RWPE2 (cell line): Measurements from ENCODE around the gene PIERCE2.
A peak's percentile ranks its signal among the peaks of the same experiment; 100 is the strongest.
"Not testable (repeated sequence)": the region's sequence is repeated elsewhere in the genome, so short reads cannot be mapped to it uniquely, and the experiment has no call there.

Source experiments
- ATAC-seq: fragments of 200-7000 bp; cut with Tn5 transposase; 3 replicates; pipeline ENCODE4 v1.9.1; 2021; ENCODE audit warnings: low read depth
- DNase-seq: peaks from one replicate; pipeline ENCODE4 v3.0.0-alpha.2; 2020; ENCODE audit warnings: low spot score
- H3K27ac ChIP-seq: fragments of 450-650 bp; 2 replicates; pipeline ENCODE4 v1.5.1; 2017; ENCODE audit warnings: mild to moderate bottlenecking; ENCODE audit not compliant: poor library complexity, severe bottlenecking
- H3K27me3 ChIP-seq: fragments of 250-450 bp; sonication (Bioruptor Pico); 2 replicates; pipeline ENCODE4 v1.5.1; 2021; ENCODE audit warnings: mild to moderate bottlenecking, moderate library complexity; ENCODE audit not compliant: insufficient read depth, poor library complexity, severe bottlenecking
- H3K36me3 ChIP-seq: fragments of 250-450 bp; sonication (Bioruptor Pico); 2 replicates; pipeline ENCODE4 v1.5.1; 2020; ENCODE audit warnings: low read depth, mild to moderate bottlenecking, moderate library complexity
- H3K4me1 ChIP-seq: fragments of 250-450 bp; sonication (Bioruptor Pico); 2 replicates; pipeline ENCODE4 v1.5.1; 2021; ENCODE audit warnings: mild to moderate bottlenecking, moderate library complexity; ENCODE audit not compliant: insufficient read depth, poor library complexity, severe bottlenecking
- H3K4me3 ChIP-seq: fragments of 250-450 bp; sonication (Bioruptor Pico); 2 replicates; pipeline ENCODE4 v1.5.1; 2021; ENCODE audit warnings: mild to moderate bottlenecking, moderate library complexity; ENCODE audit not compliant: severe bottlenecking
- H3K9me3 ChIP-seq: fragments of 250-450 bp; sonication (Bioruptor Pico); 2 replicates; pipeline ENCODE4 v1.5.1; 2021; ENCODE audit warnings: mild to moderate bottlenecking, moderate library complexity; ENCODE audit not compliant: severe bottlenecking
- TF ChIP-seq, protein P1 (sequence below): fragments of 450-650 bp; IDR thresholded peaks from one replicate; pipeline ENCODE4 v1.5.1; 2017; ENCODE audit warnings: mild to moderate bottlenecking, moderate library complexity; ENCODE audit not compliant: poor library complexity, severe bottlenecking

Gene PIERCE2

DNA sequence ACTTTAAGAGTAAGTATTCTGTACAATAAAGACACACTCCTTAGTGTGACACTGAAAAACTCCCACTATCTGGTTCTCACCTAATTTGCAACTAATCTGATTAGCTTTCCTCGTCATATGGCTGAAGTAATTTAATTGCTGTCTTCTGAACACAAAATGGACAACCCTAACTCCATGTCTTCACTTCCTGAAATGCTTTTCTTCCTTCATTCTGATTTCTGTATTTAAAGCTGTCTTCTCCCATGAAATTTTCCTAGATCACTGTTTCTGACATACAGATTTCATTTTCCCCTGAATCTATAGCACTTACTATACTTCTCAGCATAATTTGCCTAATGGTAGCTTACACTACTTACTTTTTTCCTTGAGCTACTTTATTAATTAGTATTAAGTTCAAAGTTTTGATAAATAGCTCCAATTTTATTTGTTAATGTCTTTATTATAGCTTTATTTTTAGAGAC lies 6.5 kb upstream of the PIERCE2 start:
- H3K36me3 ChIP-seq: no peaks in the 10 kb centered on the region
- no peak overlapping the region for H3K27ac ChIP-seq
- peaks cover 4% of the 10 kb centered on the region for H3K4me1 ChIP-seq
- TF ChIP-seq, protein P1, sequence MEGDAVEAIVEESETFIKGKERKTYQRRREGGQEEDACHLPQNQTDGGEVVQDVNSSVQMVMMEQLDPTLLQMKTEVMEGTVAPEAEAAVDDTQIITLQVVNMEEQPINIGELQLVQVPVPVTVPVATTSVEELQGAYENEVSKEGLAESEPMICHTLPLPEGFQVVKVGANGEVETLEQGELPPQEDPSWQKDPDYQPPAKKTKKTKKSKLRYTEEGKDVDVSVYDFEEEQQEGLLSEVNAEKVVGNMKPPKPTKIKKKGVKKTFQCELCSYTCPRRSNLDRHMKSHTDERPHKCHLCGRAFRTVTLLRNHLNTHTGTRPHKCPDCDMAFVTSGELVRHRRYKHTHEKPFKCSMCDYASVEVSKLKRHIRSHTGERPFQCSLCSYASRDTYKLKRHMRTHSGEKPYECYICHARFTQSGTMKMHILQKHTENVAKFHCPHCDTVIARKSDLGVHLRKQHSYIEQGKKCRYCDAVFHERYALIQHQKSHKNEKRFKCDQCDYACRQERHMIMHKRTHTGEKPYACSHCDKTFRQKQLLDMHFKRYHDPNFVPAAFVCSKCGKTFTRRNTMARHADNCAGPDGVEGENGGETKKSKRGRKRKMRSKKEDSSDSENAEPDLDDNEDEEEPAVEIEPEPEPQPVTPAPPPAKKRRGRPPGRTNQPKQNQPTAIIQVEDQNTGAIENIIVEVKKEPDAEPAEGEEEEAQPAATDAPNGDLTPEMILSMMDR: no peak
- no peak overlapping the region for H3K4me3 ChIP-seq
- H3K9me3 ChIP-seq: no peaks in the 10 kb centered on the region
- ATAC-seq (no peak), DNase-seq (no peak)
- no peaks in the 10 kb centered on the region for H3K27me3 ChIP-seq

DNA sequence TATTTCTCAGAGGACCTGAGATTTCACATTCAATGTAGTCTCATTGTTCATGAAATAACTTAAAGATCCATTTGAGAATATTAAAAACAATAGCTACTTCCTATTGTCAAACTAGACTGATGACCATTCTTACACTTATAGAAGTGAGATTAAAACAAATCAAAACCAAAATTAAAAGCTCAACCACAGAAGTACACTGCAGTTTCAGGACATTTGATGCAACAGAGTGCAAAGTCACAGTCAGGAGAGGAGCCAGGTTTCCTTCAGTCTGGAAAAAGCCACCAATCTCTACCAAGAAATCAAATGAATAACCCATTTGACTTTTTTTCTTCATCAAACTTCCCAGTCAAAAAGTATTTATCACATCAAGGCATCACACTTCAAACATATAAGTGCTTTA lies 5.6 kb upstream of the PIERCE2 start:
- Histone ChIP-seq H3K9me3 (no peaks in the 10 kb centered on the region), H3K4me1 (peaks cover 4% of the 10 kb centered on the region), H3K27ac (no peak overlapping the region), H3K36me3 (no peaks in the 10 kb centered on the region), H3K27me3 (no peaks in the 10 kb centered on the region), H3K4me3 (no peak overlapping the region)
- DNase-seq (no peak), ATAC-seq (no peak)
- TF ChIP-seq, protein P1: no peak

DNA sequence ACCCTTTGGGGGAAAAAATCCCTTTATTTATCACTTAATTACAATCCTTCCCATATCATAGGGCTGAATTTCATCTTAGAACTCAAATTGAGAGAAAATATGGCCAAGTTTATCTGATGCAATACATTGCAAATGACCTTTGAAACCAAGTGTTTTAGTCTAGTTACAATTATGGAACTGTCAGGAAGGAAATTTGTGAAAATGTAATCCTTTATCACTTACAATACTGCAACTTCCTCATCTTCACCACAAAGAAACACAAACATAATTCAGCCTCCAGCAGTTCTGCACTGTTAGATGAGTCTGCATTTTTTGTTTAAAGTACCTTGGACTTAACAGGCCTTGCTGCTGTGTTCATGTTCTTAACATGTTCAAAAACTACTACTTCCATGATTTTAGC lies 4.8 kb upstream of the PIERCE2 start:
- no peak for ATAC-seq
- H3K4me3 ChIP-seq: no peak overlapping the region
- H3K36me3 ChIP-seq: no peaks in the 10 kb centered on the region
- peaks cover 4% of the 10 kb centered on the region for H3K4me1 ChIP-seq
- no peaks in the 10 kb centered on the region for H3K27me3 ChIP-seq
- no peaks in the 10 kb centered on the region for H3K9me3 ChIP-seq
- TF ChIP-seq, protein P1: no peak
- no peak for DNase-seq
- no peak overlapping the region for H3K27ac ChIP-seq

GRCh38 chr15:55407498-55408011 lies 740 bp upstream of the PIERCE2 start:
- no peaks in the 10 kb centered on the region for H3K9me3 ChIP-seq
- peaks cover 4% of the 10 kb centered on the region for H3K4me1 ChIP-seq
- H3K27me3 ChIP-seq: no peaks in the 10 kb centered on the region
- no peak for DNase-seq
- H3K4me3 ChIP-seq: peak overlapping the region; percentile 69
- H3K36me3 ChIP-seq: no peaks in the 10 kb centered on the region
- TF ChIP-seq, protein P1: no peak
- H3K27ac ChIP-seq: peak overlapping the region; percentile 35
- no peak; the same call in 1 of the 3 replicates for ATAC-seq

DNA sequence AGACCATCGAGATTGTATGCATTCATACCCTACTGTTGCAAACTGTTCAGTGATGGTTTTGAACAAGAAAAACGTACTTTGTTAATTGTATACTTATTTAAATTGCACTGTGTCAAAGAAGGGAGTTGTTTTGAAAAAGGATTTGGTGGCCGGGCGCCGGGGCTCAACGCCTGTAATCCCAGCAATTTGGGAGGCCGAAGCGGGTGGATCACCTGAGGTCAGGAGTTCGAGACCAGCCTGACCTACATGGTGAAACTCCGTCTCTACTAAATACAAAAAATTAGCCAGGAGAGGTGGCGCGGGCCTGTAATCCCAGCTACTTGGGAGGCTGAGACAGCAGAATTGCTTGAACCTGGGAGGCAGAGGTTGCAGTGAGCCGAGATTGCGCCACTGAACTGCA lies 681 bp downstream of the PIERCE2 start:
- H3K36me3 ChIP-seq, ATAC-seq, H3K27me3 ChIP-seq, DNase-seq, H3K9me3 ChIP-seq, H3K4me1 ChIP-seq: not testable (repeated sequence)
- Histone ChIP-seq H3K4me3 (peak overlapping the region; percentile 69), H3K27ac (peak overlapping the region; percentile 35)

DNA sequence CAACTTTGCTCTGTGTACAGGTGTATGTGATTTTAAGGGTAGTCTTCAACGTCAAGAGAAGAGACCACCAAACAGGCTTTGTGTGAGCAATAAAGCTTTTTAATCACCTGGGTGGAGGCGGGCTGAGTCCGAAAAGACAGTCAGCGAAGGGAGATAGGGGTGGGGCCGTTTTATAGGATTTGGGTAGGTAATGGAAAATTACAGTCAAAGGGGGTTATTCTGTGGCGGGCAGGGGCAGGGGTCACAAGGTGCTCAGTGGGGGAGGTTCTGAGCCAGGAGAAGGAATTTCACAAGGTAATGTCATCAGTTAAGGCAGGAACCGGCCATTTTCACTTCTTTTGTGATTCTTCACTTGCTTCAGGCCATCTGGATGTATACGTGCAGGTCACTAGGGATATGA lies 9.4 kb downstream of the PIERCE2 start:
- not testable (repeated sequence) for H3K4me1 ChIP-seq, H3K9me3 ChIP-seq, ATAC-seq, H3K4me3 ChIP-seq, H3K27me3 ChIP-seq, DNase-seq, H3K27ac ChIP-seq, H3K36me3 ChIP-seq
